Osteocyte (in vitro differentiated cells): ENCODE measurements around the gene THSD7A. TPM values are rescaled to one million over a fixed set of nuclear protein-coding genes. Genes with fewer than 3 reads are reported as not detected.

Experiments
- DNase-seq: peaks from one replicate; pipeline ENCODE4 v3.0.0; 2021; ENCODE audit warnings: mixed read lengths; ENCODE audit not compliant: unreplicated experiment; ENCODE audit errors: extremely low spot score
- H3K27ac Mint-ChIP-seq: one replicate; pipeline ENCODE4 v1.8.0; 2021; ENCODE audit warnings: mild to moderate bottlenecking, mixed read lengths; ENCODE audit not compliant: unreplicated experiment
- H3K27me3 Mint-ChIP-seq: one replicate; pipeline ENCODE4 v1.8.0; 2021; ENCODE audit warnings: mixed read lengths; ENCODE audit not compliant: unreplicated experiment
- H3K36me3 Mint-ChIP-seq: one replicate; pipeline ENCODE4 v1.8.0; 2021; ENCODE audit warnings: mixed read lengths; ENCODE audit not compliant: unreplicated experiment
- H3K4me1 Mint-ChIP-seq: one replicate; pipeline ENCODE4 v1.8.0; 2021; ENCODE audit warnings: mixed read lengths; ENCODE audit not compliant: unreplicated experiment
- H3K4me3 Mint-ChIP-seq: one replicate; pipeline ENCODE4 v1.8.0; 2021; ENCODE audit warnings: mild to moderate bottlenecking, moderate library complexity, mixed read lengths; ENCODE audit not compliant: unreplicated experiment
- H3K9me3 Mint-ChIP-seq: one replicate; pipeline ENCODE4 v1.8.0; 2021; ENCODE audit warnings: mixed read lengths; ENCODE audit not compliant: unreplicated experiment
- CTCF ChIP-seq: fragments of 200-600 bp; sonication (generic); IDR thresholded peaks from 2 replicates; pipeline ENCODE4 v1.5.0; 2021; ENCODE audit warnings: antibody characterized with exemption, mild to moderate bottlenecking, moderate library complexity
- total RNA-seq: library from RNA; stranded (reverse); gene quantifications from 2 replicates; pipeline ENCODE4 v1.2.1, GENCODE V29; 2021

The THSD7A gene
- total RNA-seq, 1 donor from 2014 or later: 2.0 TPM

GRCh38 chr7:11858026-11858425, 26.0 kb upstream of the THSD7A start:
- Mint-ChIP-seq H3K4me1 (no peaks in the 10 kb centered on the region), H3K27ac (no peak overlapping the region), H3K4me3 (no peak overlapping the region), H3K9me3 (no peaks in the 10 kb centered on the region), H3K36me3 (no peaks in the 10 kb centered on the region), H3K27me3 (peaks cover 13% of the 10 kb centered on the region)
- no peak for DNase-seq
- no peak for TF ChIP-seq CTCF

- H3K36me3 Mint-ChIP-seq: no peaks in the 10 kb centered on the region
- H3K4me3 Mint-ChIP-seq: no peak overlapping the region
- peaks cover 21% of the 10 kb centered on the region for H3K27me3 Mint-ChIP-seq
- DNase-seq: no peak
- H3K27ac Mint-ChIP-seq: no peak overlapping the region
- peaks cover 6% of the 10 kb centered on the region for H3K9me3 Mint-ChIP-seq
- H3K4me1 Mint-ChIP-seq: no peaks in the 10 kb centered on the region
- TF ChIP-seq CTCF: no peak
Measured at GRCh38 chr7:11848251-11848650, 16.3 kb upstream of the THSD7A start.

GRCh38 chr7:11847336-11847735, 15.3 kb upstream of the THSD7A start:
- no peaks in the 10 kb centered on the region for H3K4me1 Mint-ChIP-seq

GRCh38 chr7:11846361-11846955, 14.5 kb upstream of the THSD7A start:
- Mint-ChIP-seq H3K27me3 (peaks cover 18% of the 10 kb centered on the region), H3K4me3 (no peak overlapping the region), H3K4me1 (no peaks in the 10 kb centered on the region), H3K27ac (no peak overlapping the region), H3K9me3 (peaks cover 6% of the 10 kb centered on the region), H3K36me3 (no peaks in the 10 kb centered on the region)
- DNase-seq: no peak
- no peak for TF ChIP-seq CTCF

More at GRCh38 chr7:11847336-11847735, 15.3 kb upstream of the THSD7A start:
- no peaks in the 10 kb centered on the region for H3K36me3 Mint-ChIP-seq
- peaks cover 18% of the 10 kb centered on the region for H3K27me3 Mint-ChIP-seq
- no peak overlapping the region for H3K27ac Mint-ChIP-seq
- DNase-seq: no peak
- TF ChIP-seq CTCF: no peak
- H3K9me3 Mint-ChIP-seq: peaks cover 6% of the 10 kb centered on the region
- no peak overlapping the region for H3K4me3 Mint-ChIP-seq

- Mint-ChIP-seq H3K27ac (no peak overlapping the region), H3K9me3 (peaks cover 6% of the 10 kb centered on the region), H3K27me3 (peaks cover 16% of the 10 kb centered on the region), H3K4me1 (no peaks in the 10 kb centered on the region), H3K36me3 (no peaks in the 10 kb centered on the region), H3K4me3 (no peak overlapping the region)
- no peak for TF ChIP-seq CTCF
- no peak for DNase-seq
Measured at GRCh38 chr7:11843113-11843765, 11.2 kb upstream of the THSD7A start.
